ENCODE measurements around the gene CLEC10A.
"Not testable (repeated sequence)": the region's sequence is repeated elsewhere in the genome, so short reads cannot be mapped to it uniquely, and the experiment has no call there.

Gene CLEC10A

DNA sequence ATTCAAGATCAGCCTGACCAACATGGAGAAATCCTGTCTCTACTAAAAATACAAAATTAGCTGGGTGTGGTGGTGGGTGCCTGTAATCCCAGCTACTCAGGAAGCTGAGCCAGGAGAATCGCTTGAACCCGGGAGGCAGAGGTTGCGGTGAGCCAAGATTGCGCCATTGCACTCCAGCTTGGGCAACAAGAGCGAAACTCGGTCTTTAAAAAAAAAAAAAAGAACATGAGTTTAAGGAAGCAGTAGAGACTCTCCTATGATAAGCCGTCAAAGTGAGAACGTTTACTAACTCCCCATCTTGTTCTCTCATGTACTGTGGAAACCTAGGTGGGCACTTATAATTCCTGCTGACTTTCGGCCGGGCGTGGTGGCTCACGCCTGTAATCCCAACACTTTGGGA, 40.6 kb upstream of the CLEC10A start:
- H3K79me2 ChIP-seq (ENCODE audit: control insufficient read depth, insufficient read depth, low read length, poor library complexity); H3K79me1 ChIP-seq (ENCODE audit: low read length); DNase-seq; H4K12ac ChIP-seq (ENCODE audit: low read depth, low read length); H3K27me3 ChIP-seq (ENCODE audit: insufficient read depth, low read length); H4K8ac ChIP-seq (ENCODE audit: low read depth, low read length); H3K9me3 ChIP-seq (ENCODE audit: insufficient read depth, low read depth, low read length); H3K14ac ChIP-seq (ENCODE audit: low read length); H3K4me2 ChIP-seq (ENCODE audit: low read length); H3K27ac ChIP-seq (ENCODE audit: low read depth, low read length); H2AFZ ChIP-seq (ENCODE audit: insufficient read depth, low read length, poor library complexity); H3K4me1 ChIP-seq (ENCODE audit: control insufficient read depth in 1 of 2, insufficient read depth in 2 of 2, low read length in 2 of 2); H2BK5ac ChIP-seq (ENCODE audit: low read depth, low read length, poor library complexity); H3K9ac ChIP-seq (ENCODE audit: low read length); H4K91ac ChIP-seq (ENCODE audit: low read depth, low read length); H3K4ac ChIP-seq (ENCODE audit: low read depth, low read length); H2BK120ac ChIP-seq (ENCODE audit: insufficient read depth, low read length, poor library complexity); H3K18ac ChIP-seq (ENCODE audit: low read length); H3K4me3 ChIP-seq (ENCODE audit: low read depth, low read length); H3K23ac ChIP-seq (ENCODE audit: low read length); H3K36me3 ChIP-seq (ENCODE audit: control insufficient read depth in 1 of 2, insufficient read depth in 2 of 2, low read length in 2 of 2); H2AK5ac ChIP-seq (ENCODE audit: low read length); H2BK12ac ChIP-seq (ENCODE audit: low read length): not testable (repeated sequence)
- no CpG with 5 or more reads among the region's 12 CpGs for WGBS (ENCODE audit: extremely low coverage, insufficient coverage, insufficient read length)

DNA sequence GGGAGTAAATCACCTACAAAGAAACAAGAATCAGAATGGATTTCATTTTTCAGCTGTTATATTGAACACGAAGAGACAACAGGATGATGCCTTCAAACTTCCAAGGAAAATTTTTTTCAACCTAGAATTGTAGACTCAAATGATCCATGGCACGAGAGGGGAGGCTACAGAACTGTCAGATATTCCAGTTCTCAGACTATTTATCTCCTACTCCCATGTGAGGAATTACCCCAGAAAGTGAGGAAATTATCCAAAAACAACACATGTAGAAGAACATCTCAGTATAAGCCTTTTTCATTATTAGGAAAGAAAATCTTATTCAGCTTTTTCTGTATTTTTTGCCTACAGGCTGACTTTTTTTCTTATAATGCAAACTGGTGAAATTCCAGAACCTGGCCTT, 40.1 kb upstream of the CLEC10A start:
- no peak overlapping the region for H2AFZ ChIP-seq (ENCODE audit: insufficient read depth, low read length, poor library complexity)
- H3K4me1 ChIP-seq (ENCODE audit: control insufficient read depth in 1 of 2, insufficient read depth in 2 of 2, low read length in 2 of 2) = no peaks in the 10 kb centered on the region
- no peak overlapping the region for H2BK5ac ChIP-seq (ENCODE audit: low read depth, low read length, poor library complexity)
- H3K23ac ChIP-seq (ENCODE audit: low read length) = no peak overlapping the region
- no peak overlapping the region for H2BK120ac ChIP-seq (ENCODE audit: insufficient read depth, low read length, poor library complexity)
- no peak overlapping the region for H4K12ac ChIP-seq (ENCODE audit: low read depth, low read length)
- WGBS (ENCODE audit: extremely low coverage, insufficient coverage, insufficient read length) = no CpG with 5 or more reads among the region's 2 CpGs
- DNase-seq = no peak
- H4K8ac ChIP-seq (ENCODE audit: low read depth, low read length) = no peak overlapping the region
- H2BK12ac ChIP-seq (ENCODE audit: low read length) = no peak overlapping the region
- no peak overlapping the region for H4K91ac ChIP-seq (ENCODE audit: low read depth, low read length)
- H3K36me3 ChIP-seq (ENCODE audit: control insufficient read depth in 1 of 2, insufficient read depth in 2 of 2, low read length in 2 of 2) = no peaks in the 10 kb centered on the region
- H3K27ac ChIP-seq (ENCODE audit: low read depth, low read length) = no peak overlapping the region
- no peak overlapping the region for H3K4me3 ChIP-seq (ENCODE audit: low read depth, low read length)
- no peak overlapping the region for H3K14ac ChIP-seq (ENCODE audit: low read length)
- no peaks in the 10 kb centered on the region for H3K79me1 ChIP-seq (ENCODE audit: low read length)
- no peaks in the 10 kb centered on the region for H3K9me3 ChIP-seq (ENCODE audit: insufficient read depth, low read depth, low read length)
- no peak overlapping the region for H3K4ac ChIP-seq (ENCODE audit: low read depth, low read length)
- H3K27me3 ChIP-seq (ENCODE audit: insufficient read depth, low read length) = no peaks in the 10 kb centered on the region
- no peak overlapping the region for H3K4me2 ChIP-seq (ENCODE audit: low read length)
- H3K79me2 ChIP-seq (ENCODE audit: control insufficient read depth, insufficient read depth, low read length, poor library complexity) = no peaks in the 10 kb centered on the region
- H2AK5ac ChIP-seq (ENCODE audit: low read length) = no peak overlapping the region
- no peak overlapping the region for H3K18ac ChIP-seq (ENCODE audit: low read length)
- H3K9ac ChIP-seq (ENCODE audit: low read length) = no peak overlapping the region

DNA sequence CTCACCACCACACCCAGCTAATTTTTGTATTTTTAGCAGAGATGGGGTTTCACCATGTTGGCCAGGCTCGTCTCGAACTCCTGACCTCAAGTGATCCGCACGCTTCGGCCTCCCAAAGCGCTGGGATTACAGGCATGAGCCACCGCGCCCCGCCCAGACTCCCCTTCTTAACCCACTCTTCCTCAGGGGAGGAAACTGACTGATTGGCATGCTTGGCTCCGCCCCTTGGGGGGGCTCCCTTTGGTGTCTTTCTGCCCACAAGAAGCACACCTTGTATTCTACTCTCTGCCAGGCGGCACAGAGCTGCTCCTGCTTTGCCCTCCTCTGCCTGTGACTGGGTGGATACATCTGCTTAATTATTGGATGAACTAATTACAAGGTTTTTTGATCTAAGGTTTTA, 39.3 kb upstream of the CLEC10A start:
- H3K9ac ChIP-seq (ENCODE audit: low read length) = no peak overlapping the region
- H3K4me3 ChIP-seq (ENCODE audit: low read depth, low read length) = no peak overlapping the region
- no peak overlapping the region for H2BK5ac ChIP-seq (ENCODE audit: low read depth, low read length, poor library complexity)
- no peak overlapping the region for H3K18ac ChIP-seq (ENCODE audit: low read length)
- no peak overlapping the region for H4K12ac ChIP-seq (ENCODE audit: low read depth, low read length)
- no peak overlapping the region for H2AFZ ChIP-seq (ENCODE audit: insufficient read depth, low read length, poor library complexity)
- no peak overlapping the region for H3K4ac ChIP-seq (ENCODE audit: low read depth, low read length)
- no peaks in the 10 kb centered on the region for H3K79me1 ChIP-seq (ENCODE audit: low read length)
- no CpG with 5 or more reads among the region's 11 CpGs for WGBS (ENCODE audit: extremely low coverage, insufficient coverage, insufficient read length)
- no peak overlapping the region for H3K23ac ChIP-seq (ENCODE audit: low read length)
- H3K14ac ChIP-seq (ENCODE audit: low read length) = no peak overlapping the region
- H3K4me1 ChIP-seq (ENCODE audit: control insufficient read depth in 1 of 2, insufficient read depth in 2 of 2, low read length in 2 of 2) = no peaks in the 10 kb centered on the region
- no peak overlapping the region for H2BK12ac ChIP-seq (ENCODE audit: low read length)
- no peak overlapping the region for H2BK120ac ChIP-seq (ENCODE audit: insufficient read depth, low read length, poor library complexity)
- no peaks in the 10 kb centered on the region for H3K9me3 ChIP-seq (ENCODE audit: insufficient read depth, low read depth, low read length)
- H4K8ac ChIP-seq (ENCODE audit: low read depth, low read length) = no peak overlapping the region
- H3K27me3 ChIP-seq (ENCODE audit: insufficient read depth, low read length) = no peaks in the 10 kb centered on the region
- no peak overlapping the region for H3K27ac ChIP-seq (ENCODE audit: low read depth, low read length)
- no peak overlapping the region for H2AK5ac ChIP-seq (ENCODE audit: low read length)
- DNase-seq = no peak
- no peaks in the 10 kb centered on the region for H3K79me2 ChIP-seq (ENCODE audit: control insufficient read depth, insufficient read depth, low read length, poor library complexity)
- H4K91ac ChIP-seq (ENCODE audit: low read depth, low read length) = no peak overlapping the region
- no peaks in the 10 kb centered on the region for H3K36me3 ChIP-seq (ENCODE audit: control insufficient read depth in 1 of 2, insufficient read depth in 2 of 2, low read length in 2 of 2)
- no peak overlapping the region for H3K4me2 ChIP-seq (ENCODE audit: low read length)

DNA sequence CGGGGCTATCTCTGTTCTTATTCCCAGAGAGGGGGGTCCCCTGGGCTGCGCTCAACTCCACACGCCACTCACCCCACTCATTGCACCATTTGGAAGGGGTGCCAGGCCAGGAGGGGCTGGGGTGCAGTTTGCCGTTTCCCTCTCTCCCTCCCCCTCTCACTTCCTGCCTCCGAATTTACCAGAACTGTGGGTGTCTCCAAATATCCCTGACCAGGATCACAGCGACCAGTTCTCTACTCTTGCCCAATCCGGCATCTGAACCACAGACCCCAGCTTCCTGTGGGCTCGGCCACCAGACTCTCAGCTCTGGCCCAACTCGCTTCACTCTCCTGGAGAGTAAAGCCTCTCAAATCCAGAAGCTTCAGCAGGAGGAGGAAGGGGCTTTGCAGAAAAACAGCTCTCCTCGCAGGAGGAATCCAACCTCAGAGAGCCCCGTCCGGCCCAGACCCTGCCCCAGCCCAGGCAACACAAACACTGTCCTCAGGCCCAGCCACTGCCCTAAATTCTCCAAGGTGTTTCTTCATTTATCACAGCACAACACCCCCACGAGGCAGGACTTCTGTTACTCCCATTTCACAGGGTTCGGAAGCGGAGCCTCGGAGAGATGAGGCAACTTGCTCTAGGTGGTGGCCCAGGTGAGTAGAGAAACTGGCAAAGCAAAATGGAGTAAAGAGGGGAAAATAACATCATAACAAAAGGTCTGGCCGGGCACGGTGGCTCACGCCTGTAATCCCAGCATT, 35.0 kb upstream of the CLEC10A start:
- Histone ChIP-seq H3K4me1 (ENCODE audit: control insufficient read depth in 1 of 2, insufficient read depth in 2 of 2, low read length in 2 of 2) (no peaks in the 10 kb centered on the region), H4K91ac (ENCODE audit: low read depth, low read length) (no peak overlapping the region), H3K4me2 (ENCODE audit: low read length) (no peak overlapping the region), H2AK5ac (ENCODE audit: low read length) (no peak overlapping the region), H3K27me3 (ENCODE audit: insufficient read depth, low read length) (no peaks in the 10 kb centered on the region), H3K23ac (ENCODE audit: low read length) (no peak overlapping the region), H2AFZ (ENCODE audit: insufficient read depth, low read length, poor library complexity) (no peak overlapping the region), H2BK12ac (ENCODE audit: low read length) (no peak overlapping the region), H3K36me3 (ENCODE audit: control insufficient read depth in 1 of 2, insufficient read depth in 2 of 2, low read length in 2 of 2) (no peaks in the 10 kb centered on the region), H4K12ac (ENCODE audit: low read depth, low read length) (no peak overlapping the region), H3K4me3 (ENCODE audit: low read depth, low read length) (no peak overlapping the region), H3K79me1 (ENCODE audit: low read length) (no peaks in the 10 kb centered on the region), H3K9ac (ENCODE audit: low read length) (no peak overlapping the region), H2BK5ac (ENCODE audit: low read depth, low read length, poor library complexity) (no peak overlapping the region), H2BK120ac (ENCODE audit: insufficient read depth, low read length, poor library complexity) (no peak overlapping the region), H3K9me3 (ENCODE audit: insufficient read depth, low read depth, low read length) (peaks cover 4% of the 10 kb centered on the region), H4K8ac (ENCODE audit: low read depth, low read length) (no peak overlapping the region), H3K27ac (ENCODE audit: low read depth, low read length) (no peak overlapping the region), H3K4ac (ENCODE audit: low read depth, low read length) (no peak overlapping the region), H3K79me2 (ENCODE audit: control insufficient read depth, insufficient read depth, low read length, poor library complexity) (no peaks in the 10 kb centered on the region), H3K14ac (ENCODE audit: low read length) (no peak overlapping the region), H3K18ac (ENCODE audit: low read length) (no peak overlapping the region)
- no CpG with 5 or more reads among the region's 19 CpGs for WGBS (ENCODE audit: extremely low coverage, insufficient coverage, insufficient read length)
- DNase-seq = no peak
